Prostate gland (tissue), 2 donors: ENCODE data around the gene NTNG1. TPM values are rescaled to one million over a fixed set of nuclear protein-coding genes. Genes with fewer than 3 reads are reported as not detected.

Experiments
- DNase-seq: peaks from one replicate; pipeline ENCODE4 v3.0.0-alpha.2; 2019; ENCODE audit warnings: low spot score
- H3K27ac ChIP-seq, 2 donors: fragments of 200-600 bp; sonication (generic); 2 replicates each; pipeline ENCODE4 v1.5.1; 2017 to 2019
- H3K27me3 ChIP-seq: fragments of 200-600 bp; sonication (generic); replicated peaks from 2 replicates; pipeline ENCODE4 v1.5.1; 2019; ENCODE audit not compliant: insufficient read depth
- H3K36me3 ChIP-seq, 2 donors: fragments of 200-600 bp; sonication (generic); 1 replicate in 1 of 2; 2 replicates in 1 of 2; pipeline versions ENCODE4 v1.5.1 to v1.8.1; 2017 to 2019
- H3K4me1 ChIP-seq: fragments of 200-600 bp; sonication (generic); replicated peaks from 2 replicates; pipeline ENCODE4 v1.5.1; 2019
- H3K4me3 ChIP-seq, 2 donors: fragments of 200-600 bp; sonication (generic); 2 replicates each; pipeline ENCODE4 v1.5.1; 2017 to 2019
- H3K9me3 ChIP-seq: fragments of 200-600 bp; sonication (generic); 2 replicates; pipeline ENCODE4 v1.5.1; 2017
- POLR2A ChIP-seq: fragments of 450-650 bp; IDR thresholded peaks from one replicate; pipeline ENCODE4 v1.6.1; 2016; ENCODE audit warnings: antibody characterized with exemption, mild to moderate bottlenecking
- POLR2AphosphoS5 ChIP-seq: sonication (generic); formaldehyde crosslinking; IDR thresholded peaks from one replicate; pipeline ENCODE4 v1.6.1; 2017; ENCODE audit warnings: antibody characterized with exemption
- WGBS: methylation state at CpG from one replicate; pipeline ENCODE4 v1.1.5; 2018; 5-methylcytosine and 5-hydroxymethylcytosine counted together
- intact Hi-C: fragments of 100-400 bp; cut with DNase I; formaldehyde crosslinking; loops from one replicate; pipeline ENCODE4 v1.14.2; 2022
- total RNA-seq, 2 donors: library from RNA; depleted of rRNA; stranded (reverse); fragments of >200 nt; gene quantifications; one replicate each; pipeline ENCODE4 v1.1.0, GENCODE V29; 2016
- TF ChIP-seq, protein P1 (sequence below), 4 experiments: fragments of 200-600 bp in 2 of 4; fragments of 450-650 bp in 2 of 4; sonication (generic) in 2 of 4; IDR thresholded peaks; 1 replicate in 3 of 4; 2 replicates in 1 of 4; pipeline ENCODE4 v1.5.1; 2016 to 2019; ENCODE audit warnings: antibody characterized with exemption in 4 of 4, mild to moderate bottlenecking in 2 of 4, moderate library complexity in 2 of 4

Gene NTNG1
- total RNA-seq, 2 donors from 2014 or later = 2.6 to 5.1 TPM

DNA sequence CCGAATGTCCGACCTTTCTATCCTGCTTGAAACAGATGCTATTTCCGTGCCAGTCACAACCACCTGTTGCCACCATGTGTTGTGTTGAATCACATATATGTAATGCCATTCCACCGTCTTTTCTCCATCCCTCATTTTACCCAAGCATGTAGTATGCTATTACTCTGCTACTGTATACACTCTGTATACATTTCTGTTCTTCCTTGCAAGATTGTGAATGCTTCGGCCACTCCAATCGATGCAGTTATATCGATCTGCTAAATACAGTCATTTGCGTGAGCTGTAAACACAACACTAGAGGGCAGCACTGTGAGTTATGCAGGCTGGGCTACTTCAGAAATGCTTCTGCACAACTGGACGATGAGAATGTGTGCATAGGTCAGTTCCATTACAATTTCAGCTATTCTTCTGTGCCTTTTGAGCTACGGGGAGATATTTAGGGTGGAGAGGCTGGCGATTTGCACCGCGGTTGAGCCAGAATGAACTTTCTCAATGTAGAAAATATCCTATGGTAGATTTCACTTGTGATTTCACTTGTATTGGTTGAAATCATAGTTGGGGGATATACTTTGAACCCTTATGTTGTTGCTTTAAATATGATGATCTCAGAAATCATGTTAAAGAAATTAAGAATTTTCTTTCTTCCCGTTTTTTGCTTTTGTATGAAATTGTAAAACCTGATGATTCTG is 289.8 kb downstream of the NTNG1 start:
- intact Hi-C loops = no loop called here
- no peaks in the 10 kb centered on the region for H3K9me3 ChIP-seq
- 86% methylated on average over 14 of the region's 14 CpGs for WGBS
- no peak overlapping the region for H3K4me3 ChIP-seq
- no peaks in the 10 kb centered on the region for H3K4me1 ChIP-seq
- TF ChIP-seq, protein P1, sequence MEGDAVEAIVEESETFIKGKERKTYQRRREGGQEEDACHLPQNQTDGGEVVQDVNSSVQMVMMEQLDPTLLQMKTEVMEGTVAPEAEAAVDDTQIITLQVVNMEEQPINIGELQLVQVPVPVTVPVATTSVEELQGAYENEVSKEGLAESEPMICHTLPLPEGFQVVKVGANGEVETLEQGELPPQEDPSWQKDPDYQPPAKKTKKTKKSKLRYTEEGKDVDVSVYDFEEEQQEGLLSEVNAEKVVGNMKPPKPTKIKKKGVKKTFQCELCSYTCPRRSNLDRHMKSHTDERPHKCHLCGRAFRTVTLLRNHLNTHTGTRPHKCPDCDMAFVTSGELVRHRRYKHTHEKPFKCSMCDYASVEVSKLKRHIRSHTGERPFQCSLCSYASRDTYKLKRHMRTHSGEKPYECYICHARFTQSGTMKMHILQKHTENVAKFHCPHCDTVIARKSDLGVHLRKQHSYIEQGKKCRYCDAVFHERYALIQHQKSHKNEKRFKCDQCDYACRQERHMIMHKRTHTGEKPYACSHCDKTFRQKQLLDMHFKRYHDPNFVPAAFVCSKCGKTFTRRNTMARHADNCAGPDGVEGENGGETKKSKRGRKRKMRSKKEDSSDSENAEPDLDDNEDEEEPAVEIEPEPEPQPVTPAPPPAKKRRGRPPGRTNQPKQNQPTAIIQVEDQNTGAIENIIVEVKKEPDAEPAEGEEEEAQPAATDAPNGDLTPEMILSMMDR (IDR thresholded peaks at IDR 0.05) = peak in 3 of 4 experiments; percentile 46 to 51 (median 47)
- TF ChIP-seq POLR2AphosphoS5 (no peak), POLR2A (no peak)
- H3K27me3 ChIP-seq = no peaks in the 10 kb centered on the region
- no peak overlapping the region for H3K27ac ChIP-seq
- peak; percentile 23 for DNase-seq
- no peaks in the 10 kb centered on the region for H3K36me3 ChIP-seq

DNA sequence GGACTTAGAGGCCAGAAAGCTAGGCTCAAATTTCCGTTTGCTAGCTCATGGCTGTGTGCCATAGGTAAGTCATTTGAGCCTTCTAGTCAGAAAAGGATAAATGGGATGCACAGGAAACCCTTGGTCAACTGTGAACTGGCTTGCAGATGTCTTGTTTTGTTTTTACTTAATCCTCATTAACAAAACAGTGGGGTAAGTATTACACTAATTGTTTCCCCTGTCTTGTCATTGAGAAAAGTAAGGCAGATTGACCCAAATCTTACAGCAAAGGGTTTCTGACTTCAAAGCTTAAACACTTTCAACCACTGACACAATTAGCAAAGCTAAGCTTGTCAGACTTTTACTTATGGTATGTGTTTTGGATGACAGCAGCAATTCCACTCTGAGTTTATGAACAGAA is 291.3 kb downstream of the NTNG1 start:
- intact Hi-C loops = no loop called here

DNA sequence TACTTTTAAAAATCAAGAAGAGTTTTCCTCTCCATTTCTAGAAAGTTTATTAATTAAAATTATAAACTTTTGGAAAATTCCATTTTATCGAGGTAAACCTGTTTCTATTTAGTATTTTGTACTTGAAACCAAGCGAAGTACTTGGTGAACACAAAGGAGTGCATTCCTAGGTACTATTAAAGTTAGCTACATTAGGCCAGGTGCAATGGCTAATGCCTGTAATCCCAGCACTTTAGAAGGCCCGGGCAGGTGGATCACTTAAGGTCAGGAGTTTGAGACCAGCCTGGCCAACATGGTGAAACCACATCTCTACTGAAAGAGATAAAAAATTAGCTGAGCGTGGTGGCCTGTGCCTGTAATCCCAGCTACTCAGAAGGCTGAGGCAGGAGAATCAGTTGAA is 292.2 kb downstream of the NTNG1 start:
- 99% methylated on average over 4 of the region's 4 CpGs for WGBS
- Histone ChIP-seq H3K4me3 (no peak overlapping the region), H3K9me3 (no peaks in the 10 kb centered on the region), H3K36me3 (no peaks in the 10 kb centered on the region), H3K27ac (no peak overlapping the region), H3K27me3 (no peaks in the 10 kb centered on the region), H3K4me1 (no peaks in the 10 kb centered on the region)
- intact Hi-C loops = no loop called here
- DNase-seq = no peak
- no peak for TF ChIP-seq POLR2AphosphoS5

More for the DNA sequence above, 291.3 kb downstream of the NTNG1 start:
- no peaks in the 10 kb centered on the region for H3K27me3 ChIP-seq
- 50% methylated on average over 1 of the region's 1 CpG for WGBS
- TF ChIP-seq POLR2A (no peak), POLR2AphosphoS5 (no peak)
- TF ChIP-seq, protein P1 (IDR thresholded peaks at IDR 0.05) = no peak
- H3K9me3 ChIP-seq = no peaks in the 10 kb centered on the region
- DNase-seq = no peak
- H3K27ac ChIP-seq = no peak overlapping the region
- no peaks in the 10 kb centered on the region for H3K36me3 ChIP-seq
- no peaks in the 10 kb centered on the region for H3K4me1 ChIP-seq
- H3K4me3 ChIP-seq = no peak overlapping the region

DNA sequence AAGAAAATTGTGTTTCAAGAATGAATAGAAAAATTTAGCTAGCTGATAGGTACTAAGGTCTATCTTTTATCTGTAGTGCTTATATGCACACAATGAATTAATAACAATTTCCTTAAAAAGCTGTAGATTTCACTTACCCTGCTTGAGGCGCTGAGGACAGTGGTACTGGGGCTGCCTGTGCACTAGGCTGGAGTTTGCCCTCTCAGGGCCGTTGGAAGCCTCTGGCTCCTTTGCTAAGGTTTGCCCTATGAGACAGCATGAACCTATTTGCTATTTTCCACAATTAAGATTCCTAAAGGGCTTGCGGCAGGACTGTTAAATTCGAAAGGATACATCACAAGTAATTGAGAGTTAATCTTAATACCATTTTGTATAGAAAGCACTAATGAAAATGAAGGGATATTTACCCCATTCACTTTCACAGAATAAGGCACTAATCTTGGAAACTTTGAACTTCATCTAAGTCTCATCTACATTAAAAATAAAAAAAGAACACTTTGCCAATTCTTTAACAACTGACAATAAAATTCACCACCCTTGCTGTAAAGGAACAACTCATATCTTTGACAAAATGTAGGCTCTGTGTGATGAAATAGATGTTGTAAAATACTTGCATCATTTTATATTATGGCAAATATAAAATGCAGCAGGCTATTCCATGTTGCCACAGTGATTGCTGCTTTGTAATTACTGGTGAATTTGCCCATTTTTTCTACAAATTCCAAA is 293.0 kb downstream of the NTNG1 start:
- Histone ChIP-seq H3K4me3 (no peak overlapping the region), H3K4me1 (no peaks in the 10 kb centered on the region), H3K36me3 (no peaks in the 10 kb centered on the region), H3K9me3 (no peaks in the 10 kb centered on the region), H3K27me3 (no peaks in the 10 kb centered on the region), H3K27ac (no peak overlapping the region)
- WGBS = 67% methylated on average over 4 of the region's 4 CpGs
- TF ChIP-seq, protein P1 (IDR thresholded peaks at IDR 0.05) = no peak
- TF ChIP-seq POLR2A (no peak), POLR2AphosphoS5 (no peak)
- DNase-seq = no peak
- intact Hi-C loops = no loop called here

DNA sequence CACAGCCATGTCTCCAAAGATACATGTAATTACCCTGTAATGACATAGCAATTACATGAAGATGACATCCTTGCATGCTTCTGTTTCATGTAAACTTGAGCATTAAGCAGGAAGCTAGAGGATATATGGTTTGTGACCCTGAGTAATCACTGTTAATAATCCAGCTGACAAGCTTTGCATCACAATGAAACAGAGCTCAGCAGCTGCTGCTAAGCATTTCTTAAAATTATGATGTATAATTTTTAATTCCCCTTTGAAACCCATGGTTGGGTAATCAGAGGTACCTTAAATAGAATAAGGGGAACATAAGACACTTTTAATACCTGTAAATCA is 293.5 kb downstream of the NTNG1 start:
- Histone ChIP-seq H3K4me3 (no peak overlapping the region), H3K9me3 (no peaks in the 10 kb centered on the region), H3K36me3 (no peaks in the 10 kb centered on the region), H3K27me3 (no peaks in the 10 kb centered on the region), H3K27ac (no peak overlapping the region), H3K4me1 (no peaks in the 10 kb centered on the region)
- intact Hi-C loops = no loop called here
- TF ChIP-seq POLR2A (no peak), POLR2AphosphoS5 (no peak)
- TF ChIP-seq, protein P1 (IDR thresholded peaks at IDR 0.05) = no peak
- no peak for DNase-seq
